Smooth muscle cell (in vitro differentiated cells): Measurements from ENCODE around the gene AHSP. TPM values are rescaled to one million over a fixed set of nuclear protein-coding genes. Genes with fewer than 3 reads are reported as not detected.

Experiments
- DNase-seq: peaks from one replicate; lab custom pipeline; 2025; ENCODE audit not compliant: unreplicated experiment; lab: John Stamatoyannopoulos, UW
- H2AFZ ChIP-seq: fragments of 200-600 bp; sonication (generic); 2 replicates; pipeline ENCODE4 v1.6.0; 2016; ENCODE audit warnings: antibody characterized with exemption, low read depth, mild to moderate bottlenecking
- H3F3A ChIP-seq: fragments of 200-600 bp; sonication (generic); 2 replicates; pipeline ENCODE4 v1.6.0; 2017; ENCODE audit warnings: antibody characterized with exemption, low read depth
- H3K27ac ChIP-seq: fragments of 200-600 bp; sonication (generic); 2 replicates; pipeline ENCODE4 v1.5.1; 2016; ENCODE audit warnings: low read depth, mild to moderate bottlenecking
- H3K27me3 ChIP-seq: fragments of 200-600 bp; sonication (generic); 2 replicates; pipeline ENCODE4 v1.6.1; 2016; ENCODE audit warnings: low read depth, mild to moderate bottlenecking
- H3K36me3 ChIP-seq: fragments of 200-600 bp; sonication (generic); 2 replicates; pipeline ENCODE4 v1.5.1; 2016; ENCODE audit warnings: low read depth
- H3K4me1 ChIP-seq: fragments of 200-600 bp; sonication (generic); 2 replicates; pipeline ENCODE4 v1.5.1; 2016; ENCODE audit warnings: low read depth
- H3K4me2 ChIP-seq: fragments of 200-600 bp; sonication (generic); 2 replicates; pipeline ENCODE4 v1.6.0; 2016; ENCODE audit warnings: mild to moderate bottlenecking
- H3K4me3 ChIP-seq: fragments of 200-600 bp; sonication (generic); 2 replicates; pipeline ENCODE4 v1.5.1; 2016; ENCODE audit warnings: mild to moderate bottlenecking
- H3K79me2 ChIP-seq: fragments of 200-600 bp; sonication (generic); 2 replicates; pipeline ENCODE4 v1.6.0; 2016; ENCODE audit warnings: low read depth, mild to moderate bottlenecking
- H3K9ac ChIP-seq: fragments of 200-600 bp; sonication (generic); 2 replicates; pipeline ENCODE4 v1.6.0; 2016; ENCODE audit warnings: low read depth
- H3K9me3 ChIP-seq: fragments of 200-600 bp; sonication (generic); replicated peaks from 2 replicates; pipeline ENCODE4 v1.5.1; 2016; ENCODE audit warnings: low read depth
- H4K20me1 ChIP-seq: fragments of 200-600 bp; sonication (generic); 2 replicates; pipeline ENCODE4 v1.6.0; 2016; ENCODE audit warnings: low read depth
- WGBS: methylation state at CpG from one replicate; pipeline ENCODE4 v1.1.7; 2016; ENCODE audit warnings: low lambda C conversion rate; 5-methylcytosine and 5-hydroxymethylcytosine counted together
- polyA plus RNA-seq: library from polyadenylated mRNA; unstranded; fragments of >200 nt; fragmentation: Nextera tagmentation; extraction: Ambion mirVana; gene quantifications from 2 replicates; pipeline ENCODE4 v1.2.1, GENCODE V29; 2016
- total RNA-seq: library from RNA; depleted of rRNA; stranded (reverse); fragments of >200 nt; gene quantifications from 2 replicates; pipeline ENCODE4 v1.2.3, GENCODE V29; 2014
- TF ChIP-seq, protein P1 (sequence below): fragments of 200-600 bp; sonication (generic); IDR thresholded peaks from 2 replicates; pipeline ENCODE4 v1.5.1; 2017; ENCODE audit warnings: borderline replicate concordance, mild to moderate bottlenecking, antibody characterized with exemption; ENCODE audit not compliant: insufficient read depth, poor library complexity, severe bottlenecking

AHSP gene
- total and polyA plus RNA-seq, 2 experiments from 2014 or later, result not detected

GRCh38 chr16:31489616-31490584, 37.8 kb upstream of the AHSP start:
- Histone ChIP-seq H3K4me2 (no peak overlapping the region), H3K27me3 (peaks cover 32% of the 10 kb centered on the region), H3K9ac (no peak overlapping the region), H3K79me2 (no peaks in the 10 kb centered on the region), H4K20me1 (peaks cover 6% of the 10 kb centered on the region), H3K4me3 (no peak overlapping the region), H3K27ac (no peak overlapping the region), H3K36me3 (no peaks in the 10 kb centered on the region), H3F3A (no peaks in the 10 kb centered on the region), H3K9me3 (no peaks in the 10 kb centered on the region), H3K4me1 (peaks cover 8% of the 10 kb centered on the region), H2AFZ (no peak overlapping the region)
- WGBS, result 96% methylated on average over 21 of the region's 22 CpGs
- TF ChIP-seq, protein P1, sequence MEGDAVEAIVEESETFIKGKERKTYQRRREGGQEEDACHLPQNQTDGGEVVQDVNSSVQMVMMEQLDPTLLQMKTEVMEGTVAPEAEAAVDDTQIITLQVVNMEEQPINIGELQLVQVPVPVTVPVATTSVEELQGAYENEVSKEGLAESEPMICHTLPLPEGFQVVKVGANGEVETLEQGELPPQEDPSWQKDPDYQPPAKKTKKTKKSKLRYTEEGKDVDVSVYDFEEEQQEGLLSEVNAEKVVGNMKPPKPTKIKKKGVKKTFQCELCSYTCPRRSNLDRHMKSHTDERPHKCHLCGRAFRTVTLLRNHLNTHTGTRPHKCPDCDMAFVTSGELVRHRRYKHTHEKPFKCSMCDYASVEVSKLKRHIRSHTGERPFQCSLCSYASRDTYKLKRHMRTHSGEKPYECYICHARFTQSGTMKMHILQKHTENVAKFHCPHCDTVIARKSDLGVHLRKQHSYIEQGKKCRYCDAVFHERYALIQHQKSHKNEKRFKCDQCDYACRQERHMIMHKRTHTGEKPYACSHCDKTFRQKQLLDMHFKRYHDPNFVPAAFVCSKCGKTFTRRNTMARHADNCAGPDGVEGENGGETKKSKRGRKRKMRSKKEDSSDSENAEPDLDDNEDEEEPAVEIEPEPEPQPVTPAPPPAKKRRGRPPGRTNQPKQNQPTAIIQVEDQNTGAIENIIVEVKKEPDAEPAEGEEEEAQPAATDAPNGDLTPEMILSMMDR, result no peak
- DNase-seq, result no peak

DNA sequence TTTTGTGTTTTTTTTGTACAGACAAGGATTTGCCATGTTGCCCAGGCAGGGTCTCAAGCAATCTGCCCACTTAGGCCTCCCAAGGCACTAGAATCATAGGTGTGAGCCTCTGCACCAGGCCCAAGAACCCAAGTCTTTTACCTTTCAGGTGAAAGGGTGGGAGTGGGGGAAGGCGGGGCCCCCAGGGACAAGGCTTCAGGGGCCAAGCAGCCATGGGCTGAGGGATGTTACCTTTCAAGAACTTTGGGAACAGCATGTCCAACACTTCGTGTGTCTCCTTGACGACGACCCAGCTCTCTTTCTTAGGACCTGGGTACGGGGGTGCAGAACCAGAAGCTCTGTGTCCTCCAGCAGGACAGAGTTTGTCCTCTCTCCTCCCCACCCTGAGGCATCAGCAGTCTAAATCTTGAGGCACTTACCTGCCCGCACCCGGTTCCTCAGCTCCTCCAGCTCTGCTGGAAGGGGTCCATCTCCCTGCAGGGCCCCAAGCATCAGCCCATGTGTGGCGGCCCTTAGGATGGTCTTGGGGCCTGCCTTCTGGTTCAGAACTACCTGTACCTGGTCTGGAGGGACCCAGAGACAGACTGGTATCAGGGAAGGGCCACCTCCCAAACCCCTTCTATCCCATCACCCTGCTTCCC, 35.8 kb upstream of the AHSP start:
- Histone ChIP-seq H3K27me3 (peaks cover 14% of the 10 kb centered on the region), H4K20me1 (peaks cover 6% of the 10 kb centered on the region), H2AFZ (no peak overlapping the region), H3K9me3 (no peaks in the 10 kb centered on the region), H3F3A (no peaks in the 10 kb centered on the region), H3K4me3 (no peak overlapping the region), H3K27ac (no peak overlapping the region), H3K4me2 (no peak overlapping the region), H3K4me1 (peaks cover 8% of the 10 kb centered on the region), H3K36me3 (no peaks in the 10 kb centered on the region), H3K79me2 (no peaks in the 10 kb centered on the region), H3K9ac (no peak overlapping the region)
- WGBS, result 98% methylated on average over 8 of the region's 8 CpGs
- no peak for DNase-seq
- TF ChIP-seq, protein P1, result no peak

DNA sequence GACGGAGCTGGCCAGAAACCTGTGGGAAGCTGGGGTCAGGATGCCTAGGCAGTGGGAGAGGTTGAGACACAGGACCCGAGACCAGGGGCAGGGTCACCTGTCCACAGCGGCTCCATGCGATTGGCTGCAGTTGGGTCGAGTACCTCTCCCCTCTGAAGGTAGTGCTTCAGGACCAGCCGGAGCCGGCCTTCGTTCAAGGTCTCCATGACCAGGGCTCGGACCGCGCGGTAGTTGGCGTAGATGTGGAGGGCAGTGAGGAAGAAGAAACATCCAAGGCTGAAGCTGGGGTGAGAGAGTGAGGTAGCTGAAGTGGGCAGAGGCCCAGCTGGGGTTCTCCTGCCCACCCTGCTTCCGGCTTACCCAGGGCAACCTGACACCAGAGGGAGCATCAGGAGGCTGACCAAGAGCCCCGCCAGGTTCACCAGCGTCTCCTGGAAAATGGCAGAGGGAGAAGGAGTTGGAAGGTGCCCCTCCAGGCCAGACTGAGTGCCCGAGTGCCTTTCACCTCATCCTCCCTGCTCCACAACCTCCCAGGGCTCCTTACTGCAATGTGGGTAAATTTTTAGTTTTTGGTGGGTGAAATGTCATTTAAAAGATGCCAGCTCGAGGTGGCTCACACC, 34.1 kb upstream of the AHSP start:
- no peak overlapping the region for H2AFZ ChIP-seq
- WGBS, result 96% methylated on average over 18 of the region's 18 CpGs
- H3K9ac ChIP-seq, result no peak overlapping the region
- no peak overlapping the region for H3K4me3 ChIP-seq
- TF ChIP-seq, protein P1, result no peak
- no peak for DNase-seq
- peaks cover 6% of the 10 kb centered on the region for H4K20me1 ChIP-seq
- no peaks in the 10 kb centered on the region for H3F3A ChIP-seq
- no peak overlapping the region for H3K27ac ChIP-seq
- no peaks in the 10 kb centered on the region for H3K4me1 ChIP-seq
- no peaks in the 10 kb centered on the region for H3K79me2 ChIP-seq
- no peaks in the 10 kb centered on the region for H3K27me3 ChIP-seq
- H3K36me3 ChIP-seq, result no peaks in the 10 kb centered on the region
- no peaks in the 10 kb centered on the region for H3K9me3 ChIP-seq
- H3K4me2 ChIP-seq, result no peak overlapping the region
